Measurements from ENCODE around the gene ZSWIM4.

DNA sequence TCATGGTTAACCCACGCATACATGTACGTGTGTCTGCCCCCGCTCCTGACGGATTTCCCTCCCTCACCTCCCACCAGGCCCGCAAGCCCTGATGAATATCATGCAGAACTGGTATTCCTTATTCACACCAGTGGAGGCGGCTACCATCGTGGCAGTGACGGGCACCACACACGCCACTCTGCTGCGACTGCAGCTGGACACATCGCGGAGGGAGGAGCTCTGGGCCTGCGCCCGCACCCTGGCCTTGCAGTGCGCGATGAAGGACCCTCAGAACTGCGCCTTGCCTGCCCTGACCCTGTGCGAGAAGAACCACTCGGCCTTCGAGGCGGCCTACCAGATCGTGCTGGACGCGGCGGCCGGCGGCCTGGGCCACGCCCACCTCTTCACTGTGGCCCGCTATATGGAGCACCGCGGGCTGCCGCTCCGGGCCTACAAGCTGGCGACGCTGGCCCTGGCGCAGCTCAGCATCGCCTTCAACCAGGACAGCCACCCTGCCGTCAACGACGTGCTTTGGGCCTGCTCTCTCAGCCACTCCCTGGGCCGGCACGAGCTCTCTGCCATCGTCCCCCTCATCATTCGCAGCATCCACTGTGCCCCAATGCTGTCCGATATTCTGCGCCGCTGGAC, 35.0 kb downstream of the ZSWIM4 start:
- TF ChIP-seq CSDC2 (CRISPR knock-in tag; IDR thresholded peaks at IDR 0.05) (no peak), GLIS3 (CRISPR knock-in tag; IDR thresholded peaks at IDR 0.05) (no peak), ESRRG (CRISPR knock-in tag; IDR thresholded peaks at IDR 0.05) (no peak), ZNF8 (CRISPR knock-in tag; IDR thresholded peaks at IDR 0.05) (no peak), TCF4 (CRISPR knock-in tag; IDR thresholded peaks at IDR 0.05; ENCODE audit: borderline replicate concordance) (no peak)
- TF ChIP-seq, protein P1, sequence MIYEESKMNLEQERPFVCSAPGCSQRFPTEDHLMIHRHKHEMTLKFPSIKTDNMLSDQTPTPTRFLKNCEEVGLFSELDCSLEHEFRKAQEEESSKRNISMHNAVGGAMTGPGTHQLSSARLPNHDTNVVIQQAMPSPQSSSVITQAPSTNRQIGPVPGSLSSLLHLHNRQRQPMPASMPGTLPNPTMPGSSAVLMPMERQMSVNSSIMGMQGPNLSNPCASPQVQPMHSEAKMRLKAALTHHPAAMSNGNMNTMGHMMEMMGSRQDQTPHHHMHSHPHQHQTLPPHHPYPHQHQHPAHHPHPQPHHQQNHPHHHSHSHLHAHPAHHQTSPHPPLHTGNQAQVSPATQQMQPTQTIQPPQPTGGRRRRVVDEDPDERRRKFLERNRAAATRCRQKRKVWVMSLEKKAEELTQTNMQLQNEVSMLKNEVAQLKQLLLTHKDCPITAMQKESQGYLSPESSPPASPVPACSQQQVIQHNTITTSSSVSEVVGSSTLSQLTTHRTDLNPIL (CRISPR knock-in tag; IDR thresholded peaks at IDR 0.05; ENCODE audit: low read depth), result no peak

All from SK-N-SH treated with all-trans-retinoic acid at 6 μM for 48 hours (cell line).